Measurements from ENCODE around the gene PDC.

The PDC gene

DNA sequence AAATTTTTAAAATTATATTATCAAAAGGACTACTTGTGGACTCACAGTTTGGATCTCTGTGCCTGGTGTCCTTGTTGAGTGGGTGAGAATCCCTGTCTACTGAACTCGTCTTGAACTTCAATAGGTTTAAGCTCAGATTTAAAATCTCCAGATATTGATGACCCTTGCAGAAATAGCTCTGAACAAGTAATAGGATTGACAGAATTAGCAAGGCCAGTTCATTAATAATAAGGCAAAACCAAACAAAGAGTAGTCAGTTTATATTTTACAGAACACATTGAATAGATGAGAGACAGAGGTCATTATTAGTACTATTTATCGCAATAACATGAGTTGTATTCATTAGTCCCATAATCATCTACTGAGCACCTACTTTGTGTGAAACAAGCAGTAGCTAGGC, at the start of gene PDC:
Gene PDC (minus strand): TSS at position 101 of the 400 bp plus-strand sequence. CDS start 11,655 bp downstream, outside the sequence.
- no peak for DNase-seq

DNA sequence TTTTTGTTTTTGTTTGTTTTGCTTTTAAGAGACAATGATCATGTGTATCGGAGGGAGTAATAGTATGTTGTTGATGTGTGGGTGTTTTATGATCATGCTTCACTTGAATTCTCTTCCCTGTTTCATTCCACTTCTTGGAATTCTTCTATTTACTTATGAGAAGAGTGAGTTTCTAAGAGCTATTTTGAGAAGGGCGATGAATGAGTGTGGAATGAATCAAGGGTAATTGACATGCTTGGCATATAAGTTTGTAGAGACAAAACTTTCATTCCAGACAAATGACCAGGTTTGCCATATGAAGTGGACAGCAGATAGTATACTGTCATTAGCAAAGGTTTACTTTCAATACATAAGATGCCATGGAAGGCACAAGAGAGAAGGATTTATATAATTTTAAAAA, 42.3 kb upstream of the PDC start:
- DNase-seq = no peak

DNA sequence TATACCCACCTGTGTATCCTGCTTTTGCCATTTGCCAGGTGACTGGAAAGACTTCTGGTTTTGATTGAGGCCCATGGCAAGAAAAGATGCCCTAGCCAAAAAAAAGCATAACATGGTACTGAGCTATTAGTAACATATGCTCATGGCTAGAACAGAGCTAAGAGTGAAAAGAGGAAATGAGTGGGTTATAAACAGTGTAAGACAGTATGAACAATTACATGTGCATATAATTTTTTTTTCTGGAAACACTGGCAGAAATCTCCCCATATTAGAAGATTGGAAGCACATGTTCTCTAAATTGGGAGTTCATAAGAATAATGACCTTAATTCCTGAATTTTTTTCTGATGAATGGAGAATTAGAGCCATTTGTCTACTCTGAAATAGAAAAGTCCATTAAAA, 41.2 kb upstream of the PDC start:
- DNase-seq = no peak

- no peak for DNase-seq
Observed at GRCh38 chr1:186500804-186501203, 39.9 kb upstream of the PDC start.

DNA sequence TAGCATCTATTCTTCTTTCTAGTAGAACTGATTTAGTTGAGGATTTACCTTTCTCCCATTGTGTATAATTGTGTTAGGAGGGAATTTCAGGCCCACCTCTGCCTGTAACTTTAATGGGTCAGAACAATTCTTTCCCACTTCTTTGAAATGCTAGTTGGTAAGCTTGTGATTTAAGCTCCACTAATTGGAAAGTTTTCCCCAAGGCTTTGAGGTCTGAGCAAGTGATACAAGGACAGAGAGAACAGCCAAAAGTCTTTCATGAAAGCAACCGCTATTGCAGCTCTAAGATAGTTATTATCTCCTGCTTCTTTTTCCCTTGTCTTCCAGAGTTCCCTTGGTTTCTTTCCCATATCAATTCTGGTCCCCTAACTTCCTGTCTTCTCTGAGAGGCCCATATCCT, 38.7 kb upstream of the PDC start:
- no peak for DNase-seq

DNA sequence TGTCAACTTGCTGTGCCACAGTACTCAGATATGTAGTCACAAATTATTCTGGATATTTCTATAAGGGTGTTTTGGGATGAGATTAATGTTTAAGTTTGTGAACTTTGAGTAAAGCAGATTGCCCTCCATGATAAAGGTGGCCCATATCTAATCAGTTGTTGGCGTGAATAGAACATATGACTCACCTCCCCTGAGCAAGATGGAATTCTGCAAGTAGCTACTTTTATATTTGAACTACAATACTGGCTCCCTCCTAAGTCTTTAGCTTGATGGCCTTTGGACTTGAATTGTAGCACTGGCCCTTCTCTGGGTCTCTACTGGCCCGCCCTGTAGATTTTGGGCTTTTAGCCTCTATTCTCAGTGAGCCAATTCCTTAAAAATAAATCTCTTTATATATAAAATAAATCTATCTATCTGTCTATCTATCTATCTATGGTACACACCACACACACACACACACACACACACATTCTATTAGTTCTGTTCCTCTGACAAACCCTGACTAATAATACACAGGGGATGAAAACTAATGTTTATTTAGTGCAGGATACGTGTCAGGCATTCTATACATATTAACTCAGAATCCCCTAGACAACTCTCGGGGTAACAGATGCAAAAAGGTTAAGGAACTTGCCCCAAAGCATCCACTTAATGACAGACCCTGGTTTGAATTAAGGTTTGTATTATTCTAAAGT, 37.9 kb upstream of the PDC start:
- DNase-seq = no peak

- no peak for DNase-seq
Observed at GRCh38 chr1:186498071-186498470, 37.2 kb upstream of the PDC start.

DNA sequence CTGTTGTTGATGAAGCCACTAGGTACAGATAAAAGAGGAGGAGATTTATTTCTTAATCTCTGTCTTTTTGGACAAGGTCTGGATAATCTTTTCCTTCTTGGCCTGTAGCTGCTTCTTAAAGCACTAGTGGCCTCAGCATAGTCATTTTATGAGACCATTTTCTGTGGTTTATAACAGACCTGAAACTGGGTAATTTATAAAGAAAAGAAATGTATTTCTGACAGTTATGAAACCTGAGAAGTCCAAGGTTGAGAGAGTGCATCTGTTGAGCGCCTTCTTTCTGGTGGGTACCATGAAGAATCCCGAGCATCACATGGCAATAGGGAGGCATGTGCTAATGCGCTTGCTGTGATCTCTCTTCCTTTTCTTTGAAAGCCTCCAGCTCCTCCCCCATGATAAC, 36.7 kb upstream of the PDC start:
- DNase-seq = no peak

GRCh38 chr1:186496171-186496851, 35.4 kb upstream of the PDC start:
- DNase-seq = no peak

GRCh38 chr1:186494832-186495271, 33.9 kb upstream of the PDC start:
- DNase-seq = no peak

DNA sequence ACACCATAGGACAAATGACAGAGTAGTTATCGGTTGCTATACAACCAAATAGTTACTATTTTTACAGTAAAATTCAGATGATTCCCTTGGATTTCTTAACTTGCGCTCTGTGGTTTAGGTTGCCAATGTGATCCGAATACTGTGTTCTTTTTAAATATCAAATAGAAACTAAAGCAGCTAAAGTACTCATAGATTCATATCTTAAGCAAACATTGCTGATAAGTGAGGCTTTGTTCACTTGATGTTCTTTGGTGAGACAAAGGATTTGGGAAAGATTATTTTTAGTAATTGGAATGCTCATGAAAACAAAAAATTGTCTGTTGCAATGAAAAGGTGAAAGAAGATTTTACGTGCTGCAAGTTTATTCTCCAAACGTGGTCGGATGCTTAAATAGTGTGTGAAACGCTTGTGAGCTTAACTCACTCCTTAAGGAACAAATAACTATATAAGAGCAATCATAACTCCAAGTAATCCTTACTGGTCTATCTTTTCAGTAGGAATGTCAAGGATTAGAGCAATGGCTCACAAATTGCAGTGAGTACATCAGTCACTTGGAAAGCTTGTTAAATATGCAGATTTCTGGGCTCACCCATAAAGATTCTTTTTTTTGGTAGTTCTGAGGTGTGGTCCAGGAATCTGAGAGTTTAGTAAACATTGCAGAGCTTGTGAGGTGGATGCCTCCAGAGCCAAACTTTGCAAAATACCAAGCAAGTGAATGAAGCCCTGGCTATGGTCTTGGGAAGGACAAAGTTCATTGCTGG, 31.8 kb upstream of the PDC start:
- DNase-seq = no peak

DNA sequence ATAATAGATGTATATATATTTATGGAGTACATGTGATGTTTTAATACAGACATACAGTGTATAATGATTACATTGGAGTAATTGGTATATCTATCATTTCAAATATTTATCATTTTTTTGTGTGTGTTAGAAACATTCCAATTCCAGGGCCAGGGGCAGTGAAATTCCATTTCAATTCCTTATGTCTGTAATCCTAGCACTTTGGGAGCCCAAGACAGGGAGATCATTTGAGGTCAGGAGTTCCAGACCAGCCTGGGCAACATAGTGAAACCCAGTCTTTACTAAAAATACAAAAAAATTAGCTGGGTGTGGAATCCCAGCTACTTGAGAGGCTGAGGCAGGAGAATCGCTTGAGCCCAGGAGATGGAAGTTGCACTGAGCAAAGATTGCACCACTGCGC, 30.4 kb upstream of the PDC start:
- no peak for DNase-seq

- DNase-seq = no peak
Observed at GRCh38 chr1:186487163-186487562, 26.2 kb upstream of the PDC start.

DNA sequence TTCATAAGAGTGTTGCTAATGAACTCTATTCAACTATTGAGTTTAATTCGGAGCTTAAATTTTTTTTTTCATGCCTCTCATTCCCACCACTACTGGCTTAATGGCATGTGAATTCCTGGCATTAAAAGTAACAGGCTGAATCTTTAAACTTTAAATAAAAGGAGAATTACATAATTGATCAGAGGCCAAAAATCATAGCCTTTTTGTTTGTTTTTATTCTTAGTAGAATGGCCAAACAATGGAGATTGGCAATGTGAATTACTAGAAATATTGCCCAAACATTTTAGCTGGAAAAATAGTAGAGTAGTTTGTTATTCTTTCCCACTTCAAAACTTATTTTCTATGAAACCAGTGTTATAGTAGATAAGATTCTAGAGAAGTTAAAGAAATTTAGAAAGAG, 25.1 kb upstream of the PDC start:
- no peak for DNase-seq

- no peak for DNase-seq
Observed at GRCh38 chr1:186483561-186483960, 22.6 kb upstream of the PDC start.

DNA sequence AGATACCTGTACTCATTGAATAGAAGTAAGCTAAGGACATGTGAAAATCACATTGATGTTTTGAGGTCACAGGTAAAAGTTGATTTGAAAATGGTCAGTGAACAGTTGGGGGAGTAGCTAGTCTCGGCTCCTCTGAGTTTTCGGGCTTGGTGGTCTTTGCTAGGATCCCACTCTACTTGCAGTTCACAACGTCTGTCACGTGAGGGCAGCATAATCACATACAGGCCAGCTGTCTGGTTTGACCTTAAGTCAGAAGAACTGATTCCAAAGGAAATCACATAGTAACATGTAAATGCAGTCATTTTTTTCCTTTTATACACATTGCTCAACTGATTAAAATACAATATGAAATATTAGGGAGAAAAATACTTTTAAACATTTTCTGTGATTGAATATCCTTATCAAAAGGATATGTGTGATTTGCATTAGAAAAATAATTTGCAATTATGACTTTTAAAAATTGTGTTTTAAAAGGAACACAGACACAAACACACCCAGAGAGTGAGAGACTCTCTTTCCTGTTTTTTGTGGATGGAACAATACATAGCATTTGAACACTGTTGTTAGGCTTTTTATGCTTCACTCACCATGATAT, 21.8 kb upstream of the PDC start:
- peak; percentile 42 to 51 for DNase-seq

DNA sequence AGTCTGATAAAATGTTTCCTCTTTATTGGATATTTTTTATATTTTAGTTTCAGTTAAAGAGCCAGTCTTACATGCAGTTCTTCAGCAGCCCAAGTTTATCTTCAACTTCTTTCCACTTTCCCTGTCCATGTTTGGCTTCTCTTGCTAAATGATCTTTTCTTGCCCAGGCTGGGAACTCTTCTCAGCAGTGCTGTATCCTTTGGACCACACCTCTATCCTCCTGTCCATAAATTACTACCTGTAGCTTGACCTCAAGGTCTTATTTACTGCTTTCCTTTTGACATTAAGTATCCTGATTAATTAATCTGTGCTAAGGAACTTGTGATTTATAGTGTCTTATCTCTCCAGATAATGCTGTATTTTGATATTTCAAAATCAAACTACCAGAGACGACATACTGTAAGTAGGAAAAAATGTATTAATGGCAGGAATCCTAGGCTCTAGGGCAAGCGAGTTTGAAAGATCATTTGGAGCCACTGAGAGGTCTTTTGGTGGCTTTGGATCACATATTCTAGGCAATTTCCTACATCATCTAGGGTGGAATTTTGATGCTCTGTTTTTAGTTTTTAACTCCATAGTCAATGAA, 20.5 kb upstream of the PDC start:
- no peak for DNase-seq

DNA sequence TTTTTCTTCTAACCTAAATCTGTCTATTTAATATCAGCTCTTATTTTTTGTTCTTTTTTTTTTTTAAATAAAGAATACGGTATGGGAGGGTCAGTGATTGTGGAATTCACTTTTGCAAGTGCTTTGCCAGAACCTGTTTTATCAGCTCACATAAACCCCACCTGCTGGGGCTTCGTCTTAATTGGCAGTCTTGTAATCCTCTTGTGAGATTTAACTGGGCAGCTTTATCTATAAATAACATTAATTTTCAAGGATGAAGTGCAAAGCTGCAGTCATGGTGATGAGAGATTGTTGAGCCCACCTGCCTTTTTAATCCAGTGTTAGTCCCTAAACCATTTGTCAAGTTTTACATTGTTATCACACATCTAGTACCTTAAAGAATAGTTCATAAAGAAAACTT, 18.2 kb upstream of the PDC start:
- no peak for DNase-seq

GRCh38 chr1:186476264-186477040, 15.5 kb upstream of the PDC start:
- DNase-seq = no peak

DNA sequence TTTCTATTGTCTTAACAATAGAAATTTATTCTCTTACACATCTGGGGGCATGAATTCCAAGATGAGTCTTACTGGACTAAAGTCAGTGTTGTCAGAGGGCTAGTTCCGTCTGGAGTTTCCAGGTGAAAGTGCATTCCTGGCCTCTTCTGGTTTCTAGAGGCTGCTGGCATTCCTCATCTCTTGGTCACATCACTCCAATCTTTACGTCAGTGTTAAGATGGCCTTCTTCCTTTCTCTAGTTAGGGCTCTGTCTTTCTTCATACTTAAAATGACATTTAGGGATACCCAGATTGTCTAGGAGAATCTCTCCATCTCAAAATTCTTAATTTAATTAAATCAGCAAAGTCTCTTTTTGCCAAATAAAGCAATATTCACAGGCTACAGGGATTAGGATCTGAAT, 13.3 kb upstream of the PDC start:
- DNase-seq = no peak

DNA sequence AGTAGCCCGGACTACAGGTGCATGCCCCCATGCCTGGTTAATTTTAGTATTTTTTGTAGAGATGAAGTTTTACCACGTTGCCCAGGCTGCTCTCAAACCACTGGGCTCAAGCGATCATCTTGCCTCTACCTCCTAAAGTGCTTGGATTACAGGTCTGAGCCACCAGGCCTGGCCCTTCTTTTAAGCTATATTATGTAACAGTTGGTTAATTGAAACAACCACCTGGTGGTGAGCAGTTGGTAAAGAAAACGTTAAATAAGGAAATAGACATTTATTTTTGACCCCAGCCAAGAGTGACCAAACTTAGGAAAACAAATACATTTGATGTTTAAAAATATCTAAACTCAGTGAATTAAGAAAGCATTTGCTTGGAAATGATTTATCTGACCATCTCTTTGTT, 12.1 kb upstream of the PDC start:
- no peak for DNase-seq

- DNase-seq = no peak
Observed at GRCh38 chr1:186465946-186466345, 5.0 kb upstream of the PDC start.

All from SHP77 (cell line).